CD4-positive, alpha-beta T cell treated with Interleukin-17A for 4 hours (primary cell): ENCODE results near the gene PSKH1.
"Not testable (repeated sequence)": the region's sequence is repeated elsewhere in the genome, so short reads cannot be mapped to it uniquely, and the experiment has no call there.

ENCODE experiments used
- DNase-seq: peaks from one replicate; pipeline ENCODE4 v3.0.0-alpha.2; 2020; ENCODE audit warnings: mixed read lengths

PSKH1 gene

GRCh38 chr16:67927131-67927941 is 34.3 kb downstream of the PSKH1 start:
- DNase-seq = no peak

- no peak for DNase-seq
These were observed 35.1 kb downstream of the PSKH1 start for GRCh38 chr16:67928147-67928546.

- peak; percentile 83 for DNase-seq
These were observed 35.7 kb downstream of the PSKH1 start for GRCh38 chr16:67928561-67929364.

GRCh38 chr16:67930191-67930590 is 37.1 kb downstream of the PSKH1 start:
- no peak for DNase-seq

GRCh38 chr16:67930678-67931211 is 37.7 kb downstream of the PSKH1 start:
- no peak for DNase-seq

GRCh38 chr16:67931712-67932461 is 38.8 kb downstream of the PSKH1 start, which contains the start of gene CTRL:
TSS of gene CTRL (minus strand) at chr16:67931862. CDS start at chr16:67931852, 10 bp downstream.
- no peak for DNase-seq

GRCh38 chr16:67932462-67932840 is 39.4 kb downstream of the PSKH1 start:
- no peak for DNase-seq

- DNase-seq = no peak
These were observed 40.8 kb downstream of the PSKH1 start for GRCh38 chr16:67933805-67934204.

- no peak for DNase-seq
These were observed 41.4 kb downstream of the PSKH1 start for GRCh38 chr16:67934306-67935100.

- DNase-seq = no peak
These were observed 42.0 kb downstream of the PSKH1 start for GRCh38 chr16:67935101-67935401.

- DNase-seq = peak; percentile 97
These were observed 42.5 kb downstream of the PSKH1 start for GRCh38 chr16:67935402-67936123.

- DNase-seq = no peak
These were observed 43.2 kb downstream of the PSKH1 start, which contains the start of gene PSMB10 for GRCh38 chr16:67936124-67936879. TSS of gene PSMB10 (minus strand) at chr16:67936850. CDS start at chr16:67936749, 101 bp downstream.

- DNase-seq = peak; percentile 81
These were observed 44.0 kb downstream of the PSKH1 start for GRCh38 chr16:67936880-67937605.

GRCh38 chr16:67937713-67938112 is 44.7 kb downstream of the PSKH1 start:
- DNase-seq = not testable (repeated sequence)

- peak; percentile 69 for DNase-seq
These were observed 46.7 kb downstream of the PSKH1 start for GRCh38 chr16:67939507-67940445.

GRCh38 chr16:67940446-67941089 is 47.5 kb downstream of the PSKH1 start:
- DNase-seq = no peak

GRCh38 chr16:67941469-67942199 is 48.6 kb downstream of the PSKH1 start:
- no peak for DNase-seq

- peak; percentile 49 for DNase-seq
These were observed 49.1 kb downstream of the PSKH1 start for GRCh38 chr16:67942200-67942509.
